Transverse colon (tissue), 4 donors: ENCODE measurements around the gene GSTCD. TPM values are rescaled to one million over a fixed set of nuclear protein-coding genes. Genes with fewer than 3 reads are reported as not detected.

Source experiments
- DNase-seq: peaks from one replicate; pipeline ENCODE4 v3.0.0-alpha.2; 2019
- H3K27ac ChIP-seq, 4 donors: fragments of 200-600 bp; sonication (generic); 2 replicates each; pipeline ENCODE4 v1.5.1; 2016 to 2018; ENCODE audit warnings: inconsistent platforms in 4 of 4
- H3K27me3 ChIP-seq: fragments of 200-600 bp; sonication (generic); 2 replicates; pipeline ENCODE4 v1.5.1; 2017; ENCODE audit warnings: inconsistent platforms
- H3K36me3 ChIP-seq, 4 donors: fragments of 200-600 bp; sonication (generic); 2 replicates each; pipeline ENCODE4 v1.5.1; 2017 to 2019; ENCODE audit warnings: inconsistent platforms in 4 of 4
- H3K4me1 ChIP-seq, 4 donors: fragments of 200-600 bp; sonication (generic); 2 replicates each; pipeline ENCODE4 v1.5.1; 2017 to 2020; ENCODE audit warnings: inconsistent platforms in 4 of 4
- H3K4me3 ChIP-seq, 4 donors: fragments of 200-600 bp; sonication (generic); 1 replicate in 1 of 4; 2 replicates in 3 of 4; pipeline versions ENCODE4 v1.5.1 to v1.6.1; 2017 to 2019; ENCODE audit warnings: inconsistent platforms in 4 of 4
- H3K9me3 ChIP-seq, 2 donors: fragments of 200-600 bp; sonication (generic); 2 replicates each; pipeline ENCODE4 v1.5.1; 2017 to 2019; ENCODE audit warnings: inconsistent platforms in 2 of 2
- CTCF ChIP-seq, 5 experiments: fragments of 200-600 bp in 3 of 5; fragments of 450-650 bp in 2 of 5; sonication (generic) in 3 of 5; IDR thresholded peaks; 1 replicate in 2 of 5; 2 replicates in 3 of 5; pipeline ENCODE4 v1.5.1; 2016 to 2017; ENCODE audit warnings: antibody characterized with exemption in 5 of 5, inconsistent platforms in 3 of 5, mild to moderate bottlenecking in 2 of 5, moderate library complexity in 1 of 5
- EP300 ChIP-seq: sonication (generic); formaldehyde crosslinking; IDR thresholded peaks from one replicate; pipeline ENCODE4 v1.6.1; 2017; ENCODE audit warnings: antibody characterized with exemption, low read depth
- POLR2A ChIP-seq: fragments of 450-650 bp; IDR thresholded peaks from one replicate; pipeline ENCODE4 v1.6.1; 2016; ENCODE audit warnings: antibody characterized with exemption, mild to moderate bottlenecking, moderate library complexity
- POLR2AphosphoS5 ChIP-seq, 3 donors: sonication (generic); formaldehyde crosslinking; IDR thresholded peaks; one replicate each; pipeline ENCODE4 v1.6.1; 2016; ENCODE audit warnings: antibody characterized with exemption in 3 of 3
- WGBS, 2 donors: methylation state at CpG; one replicate each; pipeline ENCODE4 v1.1.5; 2018; ENCODE audit warnings: low coverage in 1 of 2; 5-methylcytosine and 5-hydroxymethylcytosine counted together
- in situ Hi-C, 4 donors: fragments of 200-750 bp; cut with MboI; loops; one replicate each; pipeline versions ENCODE4 v1.15.0 to v1.15.1; 2017; ENCODE audit warnings: low sequenced_read_pairs in 3 of 4, low pct_ligation_motif_present in 1 of 4, low pct_unique_long_range_greater_than_20kb in 1 of 4
- intact Hi-C: fragments of 100-400 bp; cut with DNase I; formaldehyde crosslinking; loops from one replicate; pipeline ENCODE4 v1.15.1; 2023; ENCODE audit warnings: low total_unique reads
- total RNA-seq, 4 donors: library from RNA; depleted of rRNA; stranded (reverse); fragments of >200 nt; gene quantifications; one replicate each; pipeline ENCODE4 v1.1.0, GENCODE V29; 2016

The GSTCD gene
- total RNA-seq, 4 donors from 2014 or later = 0.40 to 11.1 (median 8.4) TPM

GRCh38 chr4:105780176-105780575 lies 71.6 kb downstream of the GSTCD start:
- Histone ChIP-seq H3K27ac (no peak overlapping the region), H3K4me3 (no peak overlapping the region), H3K27me3 (no peaks in the 10 kb centered on the region), H3K9me3 (no peaks in the 10 kb centered on the region), H3K4me1 (peaks cover 0 to 10% (median 2%) of the 10 kb centered on the region in 4 donors), H3K36me3 (no peaks in the 10 kb centered on the region)
- intact Hi-C loops = no loop called here
- in situ Hi-C loops = no loop called here
- TF ChIP-seq CTCF (IDR thresholded peaks at IDR 0.05) (no peak), POLR2A (no peak), EP300 (no peak), POLR2AphosphoS5 (IDR thresholded peaks at IDR 0.05) (no peak)
- WGBS, 2 donors = 38 to 56% methylated on average over 2 of the region's 2 CpGs
- no peak for DNase-seq

GRCh38 chr4:105784761-105785160 lies 76.2 kb downstream of the GSTCD start:
- Histone ChIP-seq H3K4me3 (no peak overlapping the region), H3K27me3 (no peaks in the 10 kb centered on the region), H3K9me3 (no peaks in the 10 kb centered on the region), H3K27ac (no peak overlapping the region), H3K36me3 (no peaks in the 10 kb centered on the region), H3K4me1 (peaks cover 0 to 20% (median 5%) of the 10 kb centered on the region in 4 donors)
- TF ChIP-seq POLR2AphosphoS5 (IDR thresholded peaks at IDR 0.05) = no peak
- no peak for TF ChIP-seq EP300
- no peak for TF ChIP-seq POLR2A
- TF ChIP-seq CTCF (IDR thresholded peaks at IDR 0.05) = no peak
- no peak for DNase-seq
- 76 to 86% methylated on average over 2 of the region's 2 CpGs for WGBS, 2 donors
- intact Hi-C loops = no loop called here
- in situ Hi-C loops = no loop called here

- TF ChIP-seq POLR2A (no peak), EP300 (no peak), CTCF (IDR thresholded peaks at IDR 0.05) (no peak), POLR2AphosphoS5 (IDR thresholded peaks at IDR 0.05) (no peak)
- H3K27ac ChIP-seq = no peak overlapping the region
- H3K4me1 ChIP-seq = peaks cover 0 to 17% (median 5%) of the 10 kb centered on the region in 4 donors
- intact Hi-C loops = no loop called here
- in situ Hi-C loops = no loop called here
- H3K36me3 ChIP-seq = no peaks in the 10 kb centered on the region
- DNase-seq = no peak
- H3K27me3 ChIP-seq = no peaks in the 10 kb centered on the region
- no peaks in the 10 kb centered on the region for H3K9me3 ChIP-seq
- no peak overlapping the region for H3K4me3 ChIP-seq
Measured at GRCh38 chr4:105785792-105786191, 77.2 kb downstream of the GSTCD start.

GRCh38 chr4:105786748-105787147 lies 78.2 kb downstream of the GSTCD start:
- Histone ChIP-seq H3K36me3 (no peaks in the 10 kb centered on the region), H3K4me3 (no peak overlapping the region), H3K27ac (no peak overlapping the region), H3K4me1 (peaks cover 0 to 17% (median 5%) of the 10 kb centered on the region in 4 donors), H3K9me3 (no peaks in the 10 kb centered on the region), H3K27me3 (no peaks in the 10 kb centered on the region)
- in situ Hi-C loops (no loop called here), intact Hi-C loops (no loop called here)
- DNase-seq = no peak
- TF ChIP-seq POLR2AphosphoS5 (IDR thresholded peaks at IDR 0.05) (no peak), CTCF (IDR thresholded peaks at IDR 0.05) (no peak), EP300 (no peak), POLR2A (no peak)
- 88 to 90% methylated on average over 3 of the region's 3 CpGs for WGBS, 2 donors
